Measurements from ENCODE around the gene TAB3. TPM values are rescaled to one million over a fixed set of nuclear protein-coding genes. Genes with fewer than 3 reads are reported as not detected.

Gene TAB3
- total and polyA plus RNA-seq, 9 of the 15 experiments (the other 6 are each of a cell fraction or from before 2014, with no cell fraction given), result 2.4 to 31.1 (median 15.5) TPM

GRCh38 chrX:30892591-30892990 lies 3.5 kb upstream of the TAB3 start:
- Histone ChIP-seq H3K9me3 (replicated peaks; ENCODE audit: control insufficient read depth, insufficient read depth, low read depth, low read length) (no peaks in the 10 kb centered on the region), H4K20me1 (replicated peaks; ENCODE audit: control insufficient read depth, insufficient read depth, low read length) (no peaks in the 10 kb centered on the region), H3K9ac (ENCODE audit: insufficient read depth in 1 of 2, low read depth in 2 of 2, low read length in 2 of 2) (no peak overlapping the region), H3K27ac (ENCODE audit: extremely low read depth, low read depth, low read length) (no peak overlapping the region), H2AFZ (ENCODE audit: low read depth, low read length) (no peak overlapping the region), H3K4me3 (no peak overlapping the region), H3K4me2 (ENCODE audit: insufficient read depth, low read length) (no peak overlapping the region), H3K4me1 (replicated peaks in 1 of 2; ENCODE audit: control insufficient read depth in 2 of 2, insufficient read depth in 2 of 2, low read length in 2 of 2) (peaks cover under 1 to 5% of the 10 kb centered on the region in 2 experiments; a peak in 2 of 5 replicates), H3K27me3 (ENCODE audit: control insufficient read depth in 2 of 2, insufficient read depth in 2 of 2, low read length in 2 of 2) (no peaks in the 10 kb centered on the region), H3K36me3 (ENCODE audit: control insufficient read depth, insufficient read depth, low read length) (no peaks in the 10 kb centered on the region), H3K79me2 (ENCODE audit: control insufficient read depth, insufficient read depth, low read length) (peaks cover 13% of the 10 kb centered on the region), H3K9me1 (ENCODE audit: control insufficient read depth, insufficient read depth, low read length) (no peaks in the 10 kb centered on the region)
- ATAC-seq, result no peak
- WGBS (ENCODE audit: insufficient coverage, low coverage, missing lambda C conversion rate), result 0% methylated on average over 1 of the region's 1 CpG
- TF ChIP-seq NR2C2 (CRISPR knock-in tag; IDR thresholded peaks at IDR 0.05) (no peak), NR2C2 (tag; IDR thresholded peaks at IDR 0.05) (no peak), RNF2 (IDR thresholded peaks at IDR 0.05) (no peak), ZNF316 (IDR thresholded peaks at IDR 0.05) (no peak), CSDE1 (IDR thresholded peaks at IDR 0.05) (no peak), MBD1 (CRISPR knock-in tag; IDR thresholded peaks at IDR 0.05) (no peak), POLR2AphosphoS5 (IDR thresholded peaks at IDR 0.05; ENCODE audit: control insufficient read depth, insufficient read depth, low read depth, low read length) (no peak), HMG20A (CRISPR knock-in tag; conservative IDR thresholded peaks at IDR 0.05) (no peak), MTA3 (IDR thresholded peaks at IDR 0.05; ENCODE audit: borderline replicate concordance) (no peak)
- intact Hi-C loops (cut with micrococcal nuclease), result no loop called here
- POLR2A ChIA-PET, result no interaction called here
- no TSS peak for BruUV-seq (replicated peaks)
- no peak for FAIRE-seq
- CTCF ChIA-PET (ENCODE audit: low intra/inter-chr PET ratio), result no interaction called here
- in situ Hi-C loops (cut with MboI), result no loop called here
- no peak for DNase-seq (ENCODE audit: extremely low read depth in 1 of 4, low spot score in 3 of 4)
